GM18507 (cell line): Measurements from ENCODE around the gene SIGLEC8.
"Not testable (repeated sequence)": the region's sequence is repeated elsewhere in the genome, so short reads cannot be mapped to it uniquely, and the experiment has no call there.

ENCODE experiments used
- DNase-seq: peaks from one replicate; pipeline ENCODE4 v3.0.0; 2011; ENCODE audit warnings: low read depth; ENCODE audit not compliant: insufficient read length; ENCODE audit errors: extremely low spot score
- FAIRE-seq: peaks from 2 replicates; lab custom pipeline; 2011; peaks lifted over from hg19 to GRCh38; lab: Jason Lieb, UNC

Gene SIGLEC8

DNA sequence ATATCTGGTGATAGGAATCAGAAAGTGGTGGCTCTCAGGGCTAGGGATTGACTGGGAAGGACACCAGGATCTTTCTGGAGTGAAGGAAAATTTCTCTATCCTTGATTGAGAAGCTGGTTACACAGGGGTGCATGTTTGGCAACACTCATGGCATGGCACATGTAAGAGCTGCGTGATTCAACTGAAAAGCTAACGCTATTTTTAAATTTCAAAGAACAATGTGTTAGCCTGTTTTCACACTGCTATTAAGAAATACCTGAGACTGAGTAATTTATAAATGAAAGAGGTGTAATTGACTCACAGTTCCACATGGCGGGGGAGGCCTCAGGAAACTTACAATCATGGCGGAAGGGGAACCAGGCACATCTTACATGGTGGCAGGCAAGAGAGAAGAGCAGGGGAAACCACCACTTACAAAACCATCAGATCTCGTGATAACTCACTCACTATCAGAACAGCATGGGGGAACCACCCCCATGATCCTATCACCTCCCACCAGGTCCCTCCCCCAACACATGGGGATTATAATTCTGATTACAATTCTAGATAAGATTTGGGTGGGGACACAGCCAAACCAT lies 7.4 kb downstream of the SIGLEC8 start:
- FAIRE-seq, result no peak
- DNase-seq, result no peak

DNA sequence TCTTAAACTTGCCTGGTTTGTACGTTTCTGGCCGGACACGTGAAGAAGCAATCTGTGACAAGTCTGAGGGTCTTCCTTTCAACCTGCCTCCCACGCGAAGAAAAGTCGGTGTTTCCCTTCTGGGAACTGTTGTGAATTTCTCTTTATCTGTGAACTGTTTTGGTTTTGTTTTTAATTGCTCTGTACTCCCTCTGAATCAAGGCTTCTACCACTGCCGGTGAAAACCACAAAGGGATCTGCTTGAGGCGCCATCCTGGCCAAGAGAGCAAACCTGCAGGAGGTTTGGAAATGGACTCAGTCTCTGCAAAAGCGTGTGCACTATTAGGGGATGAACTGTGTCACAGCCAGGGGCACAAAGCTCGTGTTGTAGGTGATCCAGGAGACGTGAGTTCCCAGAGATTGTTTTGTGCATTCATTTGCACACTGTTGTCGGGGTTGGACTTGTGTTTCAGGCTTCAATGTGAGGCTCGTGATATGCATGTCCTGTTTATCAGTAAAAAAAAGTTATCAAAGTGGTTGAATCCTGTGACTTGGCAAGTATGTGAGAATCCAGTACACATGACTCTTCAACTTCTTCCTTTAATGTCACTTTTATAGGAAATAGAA lies 9.7 kb downstream of the SIGLEC8 start:
- FAIRE-seq (no peak), DNase-seq (no peak)

DNA sequence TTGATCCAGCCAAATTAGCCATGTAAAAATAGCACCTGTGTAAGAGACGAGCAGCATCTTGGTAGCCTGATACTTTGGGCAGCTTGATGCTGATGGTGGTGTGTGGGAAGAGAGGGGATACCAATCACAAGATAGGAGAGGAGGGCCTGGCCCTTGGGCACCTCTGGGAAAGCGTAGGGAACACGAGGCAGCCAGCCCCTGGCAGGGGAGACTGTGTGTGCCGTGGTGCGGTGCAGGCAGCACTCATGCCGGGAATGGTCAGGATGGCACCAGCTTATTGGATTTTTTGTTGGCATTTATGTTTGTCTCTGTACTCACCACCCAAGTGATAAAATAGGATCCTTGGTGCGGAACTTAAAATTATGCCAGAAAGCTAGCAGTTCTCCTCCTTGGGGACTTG lies 10.2 kb downstream of the SIGLEC8 start:
- DNase-seq, result no peak
- no peak for FAIRE-seq

GRCh38 chr19:51447510-51447909 lies 10.7 kb downstream of the SIGLEC8 start:
- DNase-seq, FAIRE-seq: not testable (repeated sequence)

DNA sequence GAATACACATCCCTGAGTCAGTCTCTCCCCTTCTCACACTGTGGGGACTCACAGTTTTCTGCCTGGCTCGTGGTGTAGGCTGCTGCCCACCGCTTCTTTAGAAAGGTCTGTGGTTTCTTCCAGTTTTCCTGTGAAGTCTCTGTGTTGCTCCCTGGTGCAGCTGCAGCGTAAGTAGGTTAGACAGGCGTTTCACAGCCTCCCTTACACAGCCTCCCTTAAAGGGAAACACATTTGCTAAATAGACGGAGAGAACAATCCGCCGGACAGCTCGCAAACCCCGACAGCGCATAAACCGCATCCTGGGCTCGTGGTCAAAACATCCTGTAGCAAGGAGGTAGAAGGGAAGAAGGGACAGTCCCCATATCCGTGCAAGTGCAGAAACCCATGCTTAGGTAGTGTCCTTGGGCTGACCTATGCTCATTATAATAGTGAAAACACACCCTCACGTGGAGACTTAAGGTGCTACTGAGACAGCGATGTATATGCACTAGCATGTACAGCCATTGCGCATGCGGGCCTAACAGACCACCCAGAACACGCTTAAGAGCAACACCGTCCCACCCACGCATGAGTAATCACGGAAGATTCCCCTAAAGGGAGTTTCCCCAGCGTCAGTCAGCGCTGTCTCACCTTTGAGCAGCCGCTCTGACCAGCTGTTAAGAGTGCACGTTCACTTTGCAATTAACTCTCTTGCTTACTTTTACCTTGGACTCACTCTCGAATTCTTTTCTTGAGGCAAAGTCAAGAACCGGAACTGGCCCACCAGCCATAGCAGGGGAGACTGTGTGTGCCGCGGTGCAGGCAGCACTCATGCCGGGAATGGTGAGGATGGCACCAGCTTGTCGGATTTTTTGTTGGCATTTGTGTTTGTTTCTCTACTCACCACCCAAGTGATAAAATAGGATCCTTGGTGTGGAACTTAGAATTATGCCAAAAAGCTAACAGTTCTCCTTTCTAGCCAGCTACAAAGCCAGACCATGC lies 16.6 kb downstream of the SIGLEC8 start:
- FAIRE-seq, result peak; percentile 100
- DNase-seq, result peak; percentile 51

- no peak for DNase-seq
- FAIRE-seq, result no peak
Measured at GRCh38 chr19:51440846-51441409, 17.3 kb downstream of the SIGLEC8 start.

DNA sequence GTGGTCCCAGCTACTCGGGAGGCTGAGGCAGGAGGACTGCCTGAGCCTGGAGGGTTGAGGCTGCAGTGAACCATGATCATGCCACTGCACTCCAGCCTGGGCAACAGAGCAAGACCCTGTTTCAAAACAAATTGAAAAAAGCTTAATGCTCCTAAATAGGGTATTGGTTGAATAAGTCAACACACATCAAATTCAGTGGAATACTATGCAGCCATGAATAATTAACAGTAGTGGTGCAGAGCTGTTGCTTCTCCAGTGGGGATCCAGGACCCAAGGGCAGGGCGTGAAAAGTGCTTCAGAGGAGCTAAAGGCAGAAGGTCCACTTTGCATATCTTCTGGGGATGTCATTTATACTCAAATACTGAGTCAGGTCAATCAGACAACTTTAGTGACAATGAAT lies 18.2 kb downstream of the SIGLEC8 start:
- FAIRE-seq, result no peak
- no peak for DNase-seq

DNA sequence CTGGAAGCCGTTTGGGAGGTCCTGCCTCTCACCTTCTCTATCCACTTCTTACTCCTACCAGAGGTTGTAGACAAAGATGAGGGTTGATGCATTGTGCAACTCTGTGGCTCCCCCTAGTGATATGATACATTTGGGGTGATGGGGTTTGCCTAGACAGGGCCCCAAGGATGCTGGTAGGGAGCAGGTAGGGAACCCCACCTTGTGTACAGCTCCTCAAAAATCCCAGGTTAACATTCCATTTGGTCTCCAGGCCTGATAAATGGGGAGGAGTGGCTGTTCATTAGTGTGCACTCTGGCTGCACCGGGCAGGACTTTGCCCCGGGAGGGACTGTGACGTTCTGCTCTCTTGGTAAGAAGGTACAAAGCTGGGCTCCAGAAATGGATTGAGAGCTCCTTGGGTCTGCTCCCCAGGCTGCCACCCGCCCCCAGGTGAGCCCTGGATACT lies 19.2 kb downstream of the SIGLEC8 start:
- DNase-seq (no peak), FAIRE-seq (no peak)

DNA sequence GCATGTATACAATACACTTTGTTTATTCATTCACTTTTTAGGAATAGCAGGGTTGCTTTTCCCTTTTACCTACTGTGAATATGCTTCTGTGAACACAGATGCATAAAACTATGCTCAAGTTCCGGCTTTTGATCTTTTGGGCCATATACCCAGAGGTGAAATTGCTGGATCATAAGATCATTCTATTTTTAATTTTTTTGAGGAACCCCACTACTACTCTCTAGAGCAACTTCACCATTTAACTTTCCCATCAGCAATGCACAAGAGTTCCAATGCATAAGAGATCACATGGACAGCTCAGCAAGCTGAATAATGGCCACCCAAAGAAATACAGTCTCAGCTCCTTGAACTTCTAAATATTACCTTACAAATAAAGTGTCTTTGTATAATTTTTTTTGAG lies 23.8 kb downstream of the SIGLEC8 start:
- no peak for DNase-seq
- FAIRE-seq, result no peak

DNA sequence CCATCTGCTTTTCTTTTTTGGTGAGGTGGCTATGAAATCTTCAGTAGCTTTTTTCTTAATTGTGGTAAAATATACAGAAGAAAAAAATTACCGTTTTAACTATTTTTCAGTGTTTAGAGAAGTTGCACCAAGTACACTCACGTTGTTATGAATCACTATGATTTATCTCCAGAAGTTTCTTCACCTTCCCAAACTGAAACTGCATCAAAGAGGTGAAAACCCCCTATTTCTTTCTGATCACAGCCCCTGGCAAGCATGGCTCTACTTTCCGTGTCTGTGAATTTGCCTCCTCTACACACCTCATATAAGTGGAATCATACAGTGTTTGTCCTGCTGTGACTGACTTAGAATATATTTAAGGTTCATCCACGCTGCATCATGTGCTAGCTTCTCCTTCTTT lies 25.2 kb downstream of the SIGLEC8 start:
- FAIRE-seq (no peak), DNase-seq (no peak)

DNA sequence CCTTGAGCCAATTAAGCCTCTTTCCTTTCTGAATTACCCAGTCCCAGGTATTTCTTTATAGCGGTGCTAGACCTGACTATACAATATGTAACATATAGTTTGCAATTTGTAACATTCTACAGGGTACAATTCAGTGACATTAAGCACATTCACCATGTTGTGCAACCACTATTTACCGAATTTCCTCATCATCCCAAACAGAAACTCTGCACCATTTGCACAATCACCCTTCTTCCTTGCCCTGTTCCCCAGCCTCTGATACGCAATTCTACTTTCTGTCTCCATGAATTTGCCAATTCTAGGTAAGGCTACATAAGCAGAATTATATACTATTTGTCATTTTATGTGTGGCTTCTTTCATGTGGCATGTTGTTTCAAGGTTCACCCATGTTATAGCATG lies 27.1 kb downstream of the SIGLEC8 start:
- FAIRE-seq, result no peak

DNA sequence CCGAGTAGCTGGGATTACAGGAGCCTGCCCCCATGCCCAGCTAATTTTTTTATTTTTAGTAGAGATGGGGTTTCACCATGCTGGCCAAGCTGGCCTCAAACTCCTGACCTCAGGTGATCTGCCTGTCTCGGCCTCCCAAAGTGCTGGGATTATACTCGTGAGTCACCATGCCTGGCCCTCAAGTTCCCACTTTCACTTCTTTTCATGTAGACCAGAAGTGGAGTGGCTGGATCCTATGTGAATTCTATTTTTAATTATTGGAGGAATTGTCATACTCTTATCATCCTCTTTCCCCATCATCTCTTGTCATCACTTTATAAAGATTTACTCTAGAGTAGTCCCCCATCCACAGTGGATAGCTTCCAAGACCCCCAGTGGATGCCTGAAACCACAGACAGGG lies 28.0 kb downstream of the SIGLEC8 start:
- FAIRE-seq (no peak), DNase-seq (no peak)

More for the DNA sequence above, 27.1 kb downstream of the SIGLEC8 start:
- DNase-seq, result no peak

GRCh38 chr19:51427201-51427600 lies 31.1 kb downstream of the SIGLEC8 start:
- DNase-seq (no peak), FAIRE-seq (no peak)

DNA sequence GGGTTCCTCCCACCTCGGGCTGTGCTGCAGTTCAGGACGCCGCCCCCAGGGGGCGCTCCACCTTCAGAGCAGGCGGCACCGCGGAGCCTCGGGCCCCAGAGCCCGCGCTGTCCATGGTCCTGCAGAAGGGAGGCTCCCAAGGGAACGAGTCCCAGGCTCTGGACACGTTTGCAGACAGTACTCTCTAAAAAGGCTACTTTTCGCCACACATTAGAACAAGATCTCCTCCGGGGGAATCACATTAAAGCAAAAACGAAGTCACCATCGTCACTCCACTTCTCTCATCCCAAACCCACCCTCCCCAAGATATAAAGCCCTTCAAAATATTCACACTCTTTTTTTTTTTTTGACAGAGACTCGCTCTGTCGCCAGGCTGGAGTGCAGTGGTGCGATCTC lies 36.2 kb downstream of the SIGLEC8 start:
- FAIRE-seq, result peak; percentile 93
- peak; percentile 79 for DNase-seq

GRCh38 chr19:51421229-51422052 lies 36.8 kb downstream of the SIGLEC8 start:
- DNase-seq, result no peak
- FAIRE-seq, result no peak

GRCh38 chr19:51420511-51420910 lies 37.7 kb downstream of the SIGLEC8 start:
- FAIRE-seq, DNase-seq: not testable (repeated sequence)

GRCh38 chr19:51418707-51419106 lies 39.5 kb downstream of the SIGLEC8 start:
- FAIRE-seq (no peak), DNase-seq (no peak)

- DNase-seq (no peak), FAIRE-seq (no peak)
Measured at GRCh38 chr19:51417810-51418157, 40.5 kb downstream of the SIGLEC8 start.

GRCh38 chr19:51417107-51417809 lies 41.0 kb downstream of the SIGLEC8 start, which contains the start of gene SIGLEC10:
Gene SIGLEC10 (minus strand): TSS chr19:51417642. CDS start chr19:51417581, 61 bp downstream.
- peak; percentile 93 for FAIRE-seq
- no peak for DNase-seq
